GM12878 (cell line): ENCODE measurements around the gene PPP1R1B. TPM values are rescaled to one million over a fixed set of nuclear protein-coding genes. Genes with fewer than 3 reads are reported as not detected.

Experiments used
- ATAC-seq: fragments of 200-7000 bp; cut with Tn5 transposase; 3 replicates; pipeline ENCODE4 v1.9.1; 2020; ENCODE audit warnings: mild to moderate bottlenecking, moderate library complexity
- BruUV-seq: library from RNA; stranded (reverse); fragments of 400-500 nt; replicated peaks from 2 replicates; lab custom pipeline; 2021; lab: Mats Ljungman, UMichigan
- CTCF ChIA-PET: fragments of 300-600 bp; sonication (Branson Sonifier 250); formaldehyde crosslinking; extraction: SDS; loops from one replicate; lab custom pipeline; 2021; ENCODE audit warnings: inconsistent platforms; lab: Yijun Ruan, JAX
- POLR2A ChIA-PET: fragments of 350-600 bp; formaldehyde crosslinking; extraction: SDS; loops from one replicate; lab custom pipeline; 2021; ENCODE audit warnings: inconsistent platforms; lab: Charles Lee
- RAD21 ChIA-PET: fragments of 300-600 bp; sonication (Branson Sonifier 250); formaldehyde crosslinking; loops from one replicate; lab custom pipeline; 2023; ENCODE audit warnings: antibody characterized with exemption; ENCODE audit not compliant: unreplicated experiment; lab: Charles Lee
- SMC1A ChIA-PET: fragments of 300-600 bp; sonication (Branson Sonifier 250); formaldehyde crosslinking; loops from one replicate; lab custom pipeline; 2023; ENCODE audit not compliant: unreplicated experiment, uncharacterized antibody; lab: Charles Lee
- DNase-seq: peaks from one replicate; pipeline ENCODE4 v3.0.0-alpha.2; 2011; ENCODE audit warnings: low read depth, low spot score
- FAIRE-seq: peaks from 3 replicates; lab custom pipeline; 2011; peaks lifted over from hg19 to GRCh38; lab: Jason Lieb, UNC
- H2AFZ ChIP-seq: 2 replicates; pipeline ENCODE4 v1.6.0; 2011; ENCODE audit warnings: low read depth, low read length, control low read depth; ENCODE audit not compliant: control insufficient read depth
- H3K27ac ChIP-seq: 2 replicates; pipeline ENCODE4 v1.5.1; 2011; ENCODE audit warnings: control low read depth; ENCODE audit not compliant: control insufficient read depth, insufficient read depth
- H3K27me3 ChIP-seq, 2 experiments: replicated peaks in 1 of 2; 2 replicates each; pipeline versions ENCODE4 v1.6.0 to v1.6.1; 2011; ENCODE audit warnings: low read length in 1 of 2; ENCODE audit not compliant: control insufficient read depth in 2 of 2, insufficient read depth in 2 of 2
- H3K36me3 ChIP-seq, 2 experiments: 2 replicates each; pipeline ENCODE4 v1.5.1; 2011; ENCODE audit warnings: low read length in 1 of 2; ENCODE audit not compliant: control insufficient read depth in 2 of 2, insufficient read depth in 2 of 2
- H3K4me1 ChIP-seq: 2 replicates; pipeline ENCODE4 v1.6.1; 2011; ENCODE audit warnings: mild to moderate bottlenecking, low read length, moderate library complexity, mixed read lengths; ENCODE audit not compliant: control insufficient read depth, insufficient read depth
- H3K4me2 ChIP-seq: 2 replicates; pipeline ENCODE4 v1.6.0; 2011; ENCODE audit warnings: control low read depth; ENCODE audit not compliant: control insufficient read depth, insufficient read depth
- H3K4me3 ChIP-seq: fragments of 200-600 bp; sonication (generic); 2 replicates; pipeline ENCODE4 v1.5.1; 2016
- H3K79me2 ChIP-seq: 2 replicates; pipeline ENCODE4 v1.6.0; 2011; ENCODE audit warnings: low read length; ENCODE audit not compliant: control insufficient read depth, insufficient read depth
- H3K9ac ChIP-seq: 2 replicates; pipeline ENCODE4 v1.8.0; 2011; ENCODE audit warnings: low read length, control low read depth, mixed read lengths; ENCODE audit not compliant: control insufficient read depth, insufficient read depth
- H3K9me3 ChIP-seq: replicated peaks from 3 replicates; pipeline ENCODE4 v1.5.1; 2011; ENCODE audit warnings: mild to moderate bottlenecking, low read length; ENCODE audit not compliant: control insufficient read depth, insufficient read depth
- H4K20me1 ChIP-seq: 2 replicates; pipeline ENCODE4 v1.6.0; 2011; ENCODE audit not compliant: control insufficient read depth, insufficient read depth
- POLR2A ChIP-seq: IDR thresholded peaks from 2 replicates; pipeline ENCODE4 v1.6.1; 2011; ENCODE audit warnings: low read depth, mild to moderate bottlenecking, low read length
- RCOR1 ChIP-seq: conservative IDR thresholded peaks from 2 replicates; pipeline ENCODE4 v1.6.1; 2012; ENCODE audit warnings: low read depth, low read length, improper control_type of control experiment
- SRF ChIP-seq, 2 experiments: IDR thresholded peaks; 2 replicates each; pipeline ENCODE4 v1.6.1; 2011; ENCODE audit warnings: low read depth in 2 of 2, low read length in 2 of 2, mild to moderate bottlenecking in 1 of 2, moderate library complexity in 1 of 2
- WGBS: methylation state at CpG from one replicate; pipeline ENCODE4 v1.1.6; 2016; ENCODE audit warnings: low lambda C conversion rate; ENCODE audit not compliant: insufficient replicate concordance, insufficient coverage; ENCODE audit errors: missing lambda C conversion rate; 5-methylcytosine and 5-hydroxymethylcytosine counted together
- in situ Hi-C: fragments of 300-500 bp; cut with MboI; formaldehyde crosslinking; loops from 9 replicates; pipeline ENCODE4 v1.14.3; 2018; ENCODE audit warnings: mixed read lengths
- intact Hi-C: fragments of 100-400 bp; cut with micrococcal nuclease; formaldehyde crosslinking; loops from one replicate; pipeline ENCODE4 v1.14.2; 2022; ENCODE audit not compliant: unreplicated experiment
- polyA plus RNA-seq, 11 experiments: library from polyadenylated mRNA; depleted of rRNA in 4 of 11; unstranded in 6 of 11; stranded (reverse) in 5 of 11; fragments of >200 nt; fragmentation: Nextera tagmentation in 4 of 11; fragmentation: Illumina TruSeq in 1 of 11; extraction: Ambion mirVana in 4 of 11; extraction: Trizol in 1 of 11; gene quantifications; 1 replicate in 1 of 11; 2 replicates in 10 of 11; pipeline versions ENCODE4 v1.2.1 to v1.2.3, GENCODE V29; 2011 to 2016; ENCODE audit warnings: inconsistent platforms in 2 of 11, missing spikeins in 2 of 11, low read depth in 1 of 11
- total RNA-seq, 4 experiments: library from RNA; depleted of rRNA in 3 of 4; stranded (reverse); fragments of >200 nt in 3 of 4; fragmentation: Illumina TruSeq in 1 of 4; extraction: Trizol in 1 of 4; gene quantifications; 2 replicates each; pipeline versions ENCODE4 v1.2.1 to v1.2.3, GENCODE V29; 2013 to 2021
- TF ChIP-seq, protein P1 (sequence below), 3 experiments: IDR thresholded peaks in 2 of 3; conservative IDR thresholded peaks in 1 of 3; 2 replicates each; pipeline ENCODE4 v1.5.1; 2011; ENCODE audit warnings: low read depth in 3 of 3, low read length in 3 of 3, mild to moderate bottlenecking in 3 of 3, control low read depth in 2 of 3, moderate library complexity in 2 of 3, inconsistent platforms in 1 of 3, mixed read lengths in 1 of 3; ENCODE audit not compliant: control insufficient read depth in 2 of 3, insufficient read depth in 1 of 3; ENCODE audit errors: extremely low read depth in 1 of 3

Gene PPP1R1B
- total and polyA plus RNA-seq, 10 of the 15 experiments (the other 5 are each of a cell fraction or from before 2014, with no cell fraction given), result 0.08 TPM; not detected in 9

DNA sequence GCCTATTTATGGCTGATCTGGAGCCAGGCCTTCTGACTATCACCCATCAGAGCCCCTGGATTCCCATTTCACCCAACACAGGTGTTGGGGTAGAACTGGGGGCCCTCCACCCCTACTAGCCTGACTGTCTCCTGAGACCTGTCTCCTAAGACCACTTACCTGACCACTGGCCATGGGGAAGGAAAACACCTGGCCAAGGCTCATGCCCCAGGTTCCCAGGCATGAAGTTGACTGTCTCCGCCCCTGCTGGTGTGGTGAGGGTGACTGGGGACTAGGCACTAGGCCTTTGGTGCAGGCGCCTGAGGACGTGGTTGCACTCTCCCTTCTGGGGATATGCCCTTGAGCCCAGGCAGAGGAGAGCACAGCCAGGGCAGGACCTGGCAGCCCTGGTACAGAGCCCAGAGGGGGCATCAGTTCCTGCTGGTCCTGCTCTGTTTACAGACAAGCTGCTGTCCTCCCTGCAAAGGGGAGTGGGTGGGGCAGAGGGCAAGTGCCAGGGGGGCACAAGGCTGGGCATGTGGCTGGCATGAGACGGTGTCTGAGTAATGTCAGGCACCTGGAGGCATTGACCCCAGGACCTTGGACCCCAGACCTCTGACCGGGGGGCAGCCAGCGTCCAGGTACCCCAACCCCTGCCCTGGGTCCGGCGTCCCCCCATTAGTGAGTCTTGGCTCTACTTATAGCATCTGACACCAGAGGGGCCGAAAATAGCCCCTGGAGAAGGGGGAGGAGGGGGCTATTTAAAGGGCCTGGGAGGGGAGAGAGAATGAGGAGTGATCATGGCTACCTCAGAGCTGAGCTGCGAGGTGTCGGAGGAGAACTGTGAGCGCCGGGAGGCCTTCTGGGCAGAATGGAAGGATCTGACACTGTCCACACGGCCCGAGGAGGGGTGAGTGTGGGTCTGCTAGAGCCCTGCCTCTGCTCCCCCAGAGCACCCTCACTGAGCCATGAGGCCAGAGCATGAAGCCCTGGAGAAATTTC is 38.1 kb downstream of the PPP1R1B start, which contains the start of gene TCAP:
Gene TCAP, plus strand, starts transcription at position 769 of the 981 bp plus-strand sequence. Its CDS starts 11 bp downstream, at position 780.
- in situ Hi-C loops, result no loop called here
- POLR2A ChIA-PET, result interaction anchor here (1.0 kb wide), 1 partner anchor 23 kb away, joined by 3 read pairs; the partner anchor contains the start of gene PGAP3
- ATAC-seq, result no peak
- peaks cover 5 to 16% of the 10 kb centered on the region in 2 experiments; a peak in 3 of 4 replicates for H3K36me3 ChIP-seq
- CTCF ChIA-PET, result interaction anchor here (1.1 to 8.4 kb wide), 3 partner anchors 10 to 30 kb away, joined by 5 to 64 read pairs (median 10); no protein-coding TSS in a partner anchor
- no peak within 1 kb of the TSS for H3K4me2 ChIP-seq
- FAIRE-seq, result no peak
- H3K9ac ChIP-seq, result no peak within 1 kb of the TSS
- no peak within 1 kb of the TSS for H3K4me3 ChIP-seq
- SMC1A ChIA-PET, result no interaction called here
- no peak within 1 kb of the TSS for H3K27ac ChIP-seq
- no TSS peak for BruUV-seq
- H3K27me3 ChIP-seq, result peaks cover 4 to 6% of the 10 kb centered on the region in 2 experiments; a peak in 3 of 4 replicates
- no peaks in the 10 kb centered on the region for H3K9me3 ChIP-seq
- no peaks in the 10 kb centered on the region for H3K4me1 ChIP-seq
- no peak for DNase-seq
- no peaks in the 10 kb centered on the region; the same call in 1 of the 2 replicates for H4K20me1 ChIP-seq
- H2AFZ ChIP-seq, result no peak within 1 kb of the TSS
- 59% methylated on average over 15 of the region's 15 CpGs for WGBS
- RAD21 ChIA-PET, result no interaction called here
- H3K79me2 ChIP-seq, result no peaks in the 10 kb centered on the region
- no peak for TF ChIP-seq SRF (IDR thresholded peaks at IDR 0.05; ENCODE audit: low read depth in 2 of 2, low read length in 2 of 2)
- TF ChIP-seq POLR2A, result 0 out of 2 replicates have a peak, but pooled peaks have one; percentile 18
- TF ChIP-seq, all 136 proteins: peak for 1
- intact Hi-C loops, result no loop called here

DNA sequence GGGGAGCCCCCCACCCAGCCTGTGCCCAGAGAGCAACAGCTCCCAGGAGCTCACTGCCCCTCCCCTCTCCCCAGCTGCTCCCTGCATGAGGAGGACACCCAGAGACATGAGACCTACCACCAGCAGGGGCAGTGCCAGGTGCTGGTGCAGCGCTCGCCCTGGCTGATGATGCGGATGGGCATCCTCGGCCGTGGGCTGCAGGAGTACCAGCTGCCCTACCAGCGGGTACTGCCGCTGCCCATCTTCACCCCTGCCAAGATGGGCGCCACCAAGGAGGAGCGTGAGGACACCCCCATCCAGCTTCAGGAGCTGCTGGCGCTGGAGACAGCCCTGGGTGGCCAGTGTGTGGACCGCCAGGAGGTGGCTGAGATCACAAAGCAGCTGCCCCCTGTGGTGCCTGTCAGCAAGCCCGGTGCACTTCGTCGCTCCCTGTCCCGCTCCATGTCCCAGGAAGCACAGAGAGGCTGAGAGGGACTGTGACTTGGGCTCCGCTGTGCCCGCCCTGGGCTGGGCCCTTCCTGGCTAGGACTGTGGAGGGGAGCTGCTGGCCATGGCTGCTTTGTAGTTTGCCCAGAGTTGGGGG is 39.0 kb downstream of the PPP1R1B start:
- in situ Hi-C loops (no loop called here), intact Hi-C loops (no loop called here)
- Histone ChIP-seq H3K27ac (no peak overlapping the region), H3K4me1 (no peaks in the 10 kb centered on the region), H4K20me1 (no peaks in the 10 kb centered on the region; the same call in 1 of the 2 replicates), H2AFZ (no peak overlapping the region), H3K9me3 (no peaks in the 10 kb centered on the region), H3K79me2 (no peaks in the 10 kb centered on the region), H3K27me3 (peaks cover 4 to 6% of the 10 kb centered on the region in 2 experiments; a peak in 3 of 4 replicates), H3K9ac (no peak overlapping the region), H3K4me2 (no peak overlapping the region), H3K4me3 (no peak overlapping the region), H3K36me3 (peaks cover 0 to 11% of the 10 kb centered on the region in 2 experiments; a peak in 3 of 4 replicates)
- 52% methylated on average over 17 of the region's 17 CpGs for WGBS
- FAIRE-seq (no peak), DNase-seq (no peak), ATAC-seq (peak; percentile 40)
- ChIA-PET RAD21 (no interaction called here), CTCF (interaction anchor here (1.1 to 8.4 kb wide), 4 partner anchors 12 to 38 kb away, joined by 3 to 64 read pairs (median 4); no protein-coding TSS in a partner anchor), SMC1A (no interaction called here), POLR2A (interaction anchor here (1.0 kb wide), 1 partner anchor 22 kb away, joined by 3 read pairs; the partner anchor contains the start of gene PGAP3)
- no TSS peak for BruUV-seq
- TF ChIP-seq, protein P1, sequence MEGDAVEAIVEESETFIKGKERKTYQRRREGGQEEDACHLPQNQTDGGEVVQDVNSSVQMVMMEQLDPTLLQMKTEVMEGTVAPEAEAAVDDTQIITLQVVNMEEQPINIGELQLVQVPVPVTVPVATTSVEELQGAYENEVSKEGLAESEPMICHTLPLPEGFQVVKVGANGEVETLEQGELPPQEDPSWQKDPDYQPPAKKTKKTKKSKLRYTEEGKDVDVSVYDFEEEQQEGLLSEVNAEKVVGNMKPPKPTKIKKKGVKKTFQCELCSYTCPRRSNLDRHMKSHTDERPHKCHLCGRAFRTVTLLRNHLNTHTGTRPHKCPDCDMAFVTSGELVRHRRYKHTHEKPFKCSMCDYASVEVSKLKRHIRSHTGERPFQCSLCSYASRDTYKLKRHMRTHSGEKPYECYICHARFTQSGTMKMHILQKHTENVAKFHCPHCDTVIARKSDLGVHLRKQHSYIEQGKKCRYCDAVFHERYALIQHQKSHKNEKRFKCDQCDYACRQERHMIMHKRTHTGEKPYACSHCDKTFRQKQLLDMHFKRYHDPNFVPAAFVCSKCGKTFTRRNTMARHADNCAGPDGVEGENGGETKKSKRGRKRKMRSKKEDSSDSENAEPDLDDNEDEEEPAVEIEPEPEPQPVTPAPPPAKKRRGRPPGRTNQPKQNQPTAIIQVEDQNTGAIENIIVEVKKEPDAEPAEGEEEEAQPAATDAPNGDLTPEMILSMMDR (IDR thresholded peaks at IDR 0.05 in 2 of 3, conservative IDR thresholded peaks at IDR 0.05 in 1 of 3; ENCODE audit: control insufficient read depth in 2 of 3, extremely low read depth in 1 of 3, insufficient read depth in 1 of 3, low read depth in 3 of 3, low read length in 3 of 3), result 0 out of 6 replicates have a peak, but pooled peaks of 1 of the 3 experiments have one; percentile 7
- no peak for TF ChIP-seq RCOR1
